ENCODE data around the gene IL1F10. TPM values are rescaled to one million over a fixed set of nuclear protein-coding genes. Genes with fewer than 3 reads are reported as not detected.

The IL1F10 gene
- total RNA-seq, 4 donors from 2014 or later = not detected

GRCh38 chr2:113122364-113122763 is 54.6 kb downstream of the IL1F10 start:
- Histone ChIP-seq H3K36me3 (no peaks in the 10 kb centered on the region), H3K9me3 (no peaks in the 10 kb centered on the region), H3K4me1 (peaks cover 0 to 2% (median 0%) of the 10 kb centered on the region in 4 donors), H3K27me3 (peaks cover 0 to 14% (median 0%) of the 10 kb centered on the region in 4 donors), H3K4me3 (no peak overlapping the region), H3K27ac (replicated peaks in 1 of 4) (no peak overlapping the region)
- intact Hi-C loops (cut with DNase I) = no loop called here
- no peak for DNase-seq (ENCODE audit: extremely low spot score)
- TF ChIP-seq CTCF (IDR thresholded peaks at IDR 0.05) (no peak), EP300 (IDR thresholded peaks at IDR 0.05) (no peak), POLR2A (IDR thresholded peaks at IDR 0.05; ENCODE audit: low read depth) (no peak), POLR2AphosphoS5 (IDR thresholded peaks at IDR 0.05) (no peak)
- 66% methylated on average over 4 of the region's 4 CpGs for WGBS

GRCh38 chr2:113123726-113124125 is 56.0 kb downstream of the IL1F10 start:
- Histone ChIP-seq H3K9me3 (no peaks in the 10 kb centered on the region), H3K27ac (replicated peaks in 1 of 4) (no peak overlapping the region), H3K4me1 (peaks cover 0 to 2% (median 0%) of the 10 kb centered on the region in 4 donors), H3K36me3 (no peaks in the 10 kb centered on the region), H3K27me3 (peaks cover 0 to 14% (median 0%) of the 10 kb centered on the region in 4 donors), H3K4me3 (no peak overlapping the region)
- 62% methylated on average over 3 of the region's 3 CpGs for WGBS
- intact Hi-C loops (cut with DNase I) = no loop called here
- no peak for DNase-seq (ENCODE audit: extremely low spot score)
- TF ChIP-seq POLR2AphosphoS5 (IDR thresholded peaks at IDR 0.05) (no peak), EP300 (IDR thresholded peaks at IDR 0.05) (no peak), CTCF (IDR thresholded peaks at IDR 0.05) (no peak), POLR2A (IDR thresholded peaks at IDR 0.05; ENCODE audit: low read depth) (no peak)

GRCh38 chr2:113124181-113124961 is 56.6 kb downstream of the IL1F10 start:
- TF ChIP-seq POLR2AphosphoS5 (IDR thresholded peaks at IDR 0.05) (no peak), EP300 (IDR thresholded peaks at IDR 0.05) (no peak), POLR2A (IDR thresholded peaks at IDR 0.05; ENCODE audit: low read depth) (no peak), CTCF (IDR thresholded peaks at IDR 0.05) (no peak)
- no peak overlapping the region for H3K27ac ChIP-seq (replicated peaks in 1 of 4)

More at GRCh38 chr2:113124181-113124961, 56.6 kb downstream of the IL1F10 start:
- H3K36me3 ChIP-seq = no peaks in the 10 kb centered on the region
- 71% methylated on average over 11 of the region's 12 CpGs for WGBS
- no peaks in the 10 kb centered on the region for H3K9me3 ChIP-seq
- peaks cover 0 to 2% (median 0%) of the 10 kb centered on the region in 4 donors for H3K4me1 ChIP-seq
- peak; percentile 80 for DNase-seq (ENCODE audit: extremely low spot score)
- intact Hi-C loops (cut with DNase I) = no loop called here
- H3K4me3 ChIP-seq = no peak overlapping the region
- peaks cover 0 to 14% (median 0%) of the 10 kb centered on the region in 4 donors for H3K27me3 ChIP-seq

Small RNA genes within 50 kb of the gene (small RNA-seq; reads per million reads assigned to genes)
- gene RNU6-1180P = 0 reads per million in 3 donors

Other genes with a start within 250 kb of the IL1F10 start
- gene IL1B, start 231.2 kb upstream of the IL1F10 start, total RNA-seq = 1 to 10 TPM in 1 of 4 donors, not detected in 3; 2.7 TPM
- not detected for gene IL37, start 156.8 kb upstream of the IL1F10 start, total RNA-seq
- gene IL36G, start 90.0 kb upstream of the IL1F10 start, total RNA-seq = not detected
- gene IL36A, start 62.5 kb upstream of the IL1F10 start, total RNA-seq = not detected
- not detected for gene IL36B, start 15.1 kb upstream of the IL1F10 start, total RNA-seq
- not detected for gene IL36RN, start 8.8 kb upstream of the IL1F10 start, total RNA-seq
- 1 to 10 TPM in 1 of 4 donors, under 1 TPM in 2, not detected in 1; 0.40 to 4.1 (median 0.83) TPM for gene IL1RN, start 59.6 kb downstream of the IL1F10 start, total RNA-seq
- gene PSD4, start 106.0 kb downstream of the IL1F10 start, total RNA-seq = 1 to 10 TPM; 3.1 to 4.6 (median 3.6) TPM
- gene PAX8, start 211.0 kb downstream of the IL1F10 start, total RNA-seq = 1 to 10 TPM in 2 of 4 donors, under 1 TPM in 2; 0.58 to 2.1 (median 1.1) TPM

Measured in esophagus muscularis mucosa (tissue), 4 donors.